ENCODE results near the gene SDK2. TPM values are rescaled to one million over a fixed set of nuclear protein-coding genes. Genes with fewer than 3 reads are reported as not detected.
A peak's percentile ranks its signal among the peaks of the same experiment; 100 is the strongest.

The SDK2 gene
- polyA plus RNA-seq, 3 donors: 0.01 TPM; not detected in 2

GRCh38 chr17:73689596-73690275 lies 45.5 kb upstream of the SDK2 start:
- Histone ChIP-seq H3K27me3 (ENCODE audit: control insufficient read depth in 2 of 2, insufficient read depth in 2 of 2, low read length in 2 of 2) (no peaks in the 10 kb centered on the region), H4K20me1 (ENCODE audit: insufficient read depth, low read length) (no peaks in the 10 kb centered on the region), H2AFZ (ENCODE audit: insufficient read depth, low read depth, low read length, poor library complexity, severe bottlenecking) (no peak overlapping the region), H3K4me1 (ENCODE audit: control insufficient read depth in 1 of 2, insufficient read depth in 2 of 2, low read length in 2 of 2) (peaks cover 36% of the 10 kb centered on the region in 2 donors), H3K9me3 (replicated peaks in 1 of 2; ENCODE audit: control insufficient read depth in 1 of 2, insufficient read depth in 1 of 2, low read length in 2 of 2) (peaks cover 0 to 6% of the 10 kb centered on the region in 2 donors), H3K79me2 (ENCODE audit: insufficient read depth, low read length) (no peaks in the 10 kb centered on the region), H3K27ac (ENCODE audit: low read depth in 1 of 2, low read length in 2 of 2) (no peak overlapping the region), H3K36me3 (replicated peaks in 1 of 2; ENCODE audit: control insufficient read depth in 1 of 2, insufficient read depth in 2 of 2, low read length in 2 of 2) (no peaks in the 10 kb centered on the region), H3K4me3 (replicated peaks in 1 of 3; ENCODE audit: low read depth in 2 of 3, low read length in 3 of 3) (no peak overlapping the region), H3K9ac (ENCODE audit: insufficient read depth, low read length, poor library complexity, severe bottlenecking) (no peak overlapping the region), H3K4me2 (replicated peaks; ENCODE audit: extremely low read depth, low read length, poor library complexity, severe bottlenecking) (no peak overlapping the region)
- Mint-ChIP-seq H3K27ac (peak overlapping the region in 1 of 7 donors; percentile 19), H3K4me3 (no peak overlapping the region), H3K4me1 (peaks cover 42% of the 10 kb centered on the region), H3K36me3 (no peaks in the 10 kb centered on the region), H3K27me3 (ENCODE audit: low read depth in 3 of 3) (peaks cover 0 to 5% (median 2%) of the 10 kb centered on the region in 3 donors), H3K9me3 (peaks cover 3 to 9% (median 6%) of the 10 kb centered on the region in 7 donors)
- WGBS (ENCODE audit: insufficient coverage): 92% methylated on average over 7 of the region's 13 CpGs
- no peak for TF ChIP-seq CTCF (IDR thresholded peaks at IDR 0.05)
- intact Hi-C loops (cut with micrococcal nuclease): no loop called here
- DNase-seq: no peak

GRCh38 chr17:73686961-73687360 lies 42.7 kb upstream of the SDK2 start:
- Mint-ChIP-seq H3K4me1 (peaks cover 22% of the 10 kb centered on the region), H3K4me3 (no peak overlapping the region), H3K9me3 (peaks cover 1 to 5% (median 3%) of the 10 kb centered on the region in 7 donors), H3K36me3 (no peaks in the 10 kb centered on the region), H3K27ac (no peak overlapping the region), H3K27me3 (ENCODE audit: low read depth in 3 of 3) (peaks cover 0 to 7% (median 2%) of the 10 kb centered on the region in 3 donors)
- H3K9me3 ChIP-seq (replicated peaks in 1 of 2; ENCODE audit: control insufficient read depth in 1 of 2, insufficient read depth in 1 of 2, low read length in 2 of 2): peaks cover 0 to 6% of the 10 kb centered on the region in 2 donors
- no peak for TF ChIP-seq CTCF (IDR thresholded peaks at IDR 0.05)
- H3K4me3 ChIP-seq (replicated peaks in 1 of 3; ENCODE audit: low read depth in 2 of 3, low read length in 3 of 3): no peak overlapping the region
- intact Hi-C loops (cut with micrococcal nuclease): no loop called here
- H3K27me3 ChIP-seq (ENCODE audit: control insufficient read depth in 2 of 2, insufficient read depth in 2 of 2, low read length in 2 of 2): no peaks in the 10 kb centered on the region
- no peaks in the 10 kb centered on the region for H3K36me3 ChIP-seq (replicated peaks in 1 of 2; ENCODE audit: control insufficient read depth in 1 of 2, insufficient read depth in 2 of 2, low read length in 2 of 2)
- DNase-seq: no peak
- peaks cover 17 to 18% of the 10 kb centered on the region in 2 donors for H3K4me1 ChIP-seq (ENCODE audit: control insufficient read depth in 1 of 2, insufficient read depth in 2 of 2, low read length in 2 of 2)
- no peak overlapping the region for H3K27ac ChIP-seq (ENCODE audit: low read depth in 1 of 2, low read length in 2 of 2)
- H2AFZ ChIP-seq (ENCODE audit: insufficient read depth, low read depth, low read length, poor library complexity, severe bottlenecking): no peak overlapping the region
- H3K4me2 ChIP-seq (replicated peaks; ENCODE audit: extremely low read depth, low read length, poor library complexity, severe bottlenecking): no peak overlapping the region
- no peak overlapping the region for H3K9ac ChIP-seq (ENCODE audit: insufficient read depth, low read length, poor library complexity, severe bottlenecking)
- WGBS (ENCODE audit: insufficient coverage): no CpG with 5 or more reads among the region's 3 CpGs
- no peaks in the 10 kb centered on the region for H4K20me1 ChIP-seq (ENCODE audit: insufficient read depth, low read length)
- no peaks in the 10 kb centered on the region for H3K79me2 ChIP-seq (ENCODE audit: insufficient read depth, low read length)
